GM12891 (cell line): ENCODE measurements around the gene IER5.

Source experiments
- POLR2A ChIP-seq: IDR thresholded peaks from 2 replicates; pipeline ENCODE4 v1.6.1; 2011; ENCODE audit warnings: low read depth, low read length, control low read depth
- POLR2AphosphoS5 ChIP-seq: IDR thresholded peaks from 2 replicates; pipeline ENCODE4 v1.6.1; 2011; ENCODE audit warnings: low read depth, low read length, control low read depth
- POU2F2 ChIP-seq: IDR thresholded peaks from 2 replicates; pipeline ENCODE4 v1.6.1; 2011; ENCODE audit warnings: low read depth, mild to moderate bottlenecking, control low read depth, low read length, moderate library complexity
- SPI1 ChIP-seq: IDR thresholded peaks from 2 replicates; pipeline ENCODE4 v1.6.1; 2011; ENCODE audit warnings: low read depth, low read length, control low read depth
- TAF1 ChIP-seq: IDR thresholded peaks from 2 replicates; pipeline ENCODE4 v1.6.1; 2011; ENCODE audit warnings: low read depth, low read length, control low read depth

GRCh38 chr1:181122222-181122621, 33.7 kb downstream of the IER5 start:
- no peak for TF ChIP-seq TAF1
- no peak for TF ChIP-seq POLR2A
- no peak for TF ChIP-seq POLR2AphosphoS5
- no peak for TF ChIP-seq POU2F2
- TF ChIP-seq SPI1, result no peak
